SIG-M5 treated with dmso at 0.1 percent for 504 hours (cell line): Measurements from ENCODE around the gene TMUB2.
A peak's percentile ranks its signal among the peaks of the same experiment; 100 is the strongest.
"Not testable (repeated sequence)": the region's sequence is repeated elsewhere in the genome, so short reads cannot be mapped to it uniquely, and the experiment has no call there.

Experiments
- DNase-seq: peaks from one replicate; lab custom pipeline; 2025; ENCODE audit not compliant: unreplicated experiment; lab: John Stamatoyannopoulos, UW

Gene TMUB2

DNA sequence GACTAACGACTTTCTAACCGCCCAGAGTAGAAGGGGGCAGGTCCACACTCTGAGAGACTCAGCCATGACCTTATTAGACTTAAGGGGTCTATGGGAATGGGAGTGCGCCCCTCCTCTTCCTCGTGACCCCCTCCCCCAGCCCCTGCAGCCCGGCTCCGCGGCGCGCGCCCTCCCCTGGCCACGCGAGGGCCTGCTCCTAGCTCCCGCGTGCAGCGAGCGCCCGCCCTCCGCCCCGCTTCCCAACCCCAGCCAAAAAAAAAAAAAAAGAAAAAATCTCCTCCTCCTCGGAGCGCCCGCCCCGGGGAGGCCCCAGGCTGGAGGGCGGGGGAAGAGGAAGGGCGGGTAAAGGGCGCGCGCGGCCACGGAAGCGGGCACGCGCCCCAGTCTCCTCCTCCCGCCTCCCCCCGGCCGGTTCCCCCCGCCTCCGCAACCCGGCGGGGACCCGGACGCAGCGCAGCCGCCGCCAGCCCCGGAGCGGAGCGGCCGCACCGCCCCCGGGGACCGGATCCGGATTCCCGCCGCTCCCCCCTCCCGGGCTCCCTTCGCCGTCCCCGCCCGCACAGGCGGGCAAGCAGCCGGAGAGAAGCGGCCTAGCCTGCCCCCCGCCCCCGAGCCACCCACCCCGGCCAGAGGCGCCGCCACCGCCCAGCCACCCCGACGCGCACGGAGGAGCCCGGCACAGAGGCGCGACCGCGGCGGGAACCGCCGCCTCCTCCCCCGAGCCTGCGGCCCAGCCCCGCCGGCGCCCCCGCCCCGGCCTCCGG, 31.8 kb downstream of the TMUB2 start:
- DNase-seq = peak; percentile 85

- DNase-seq = peak; percentile 54
Measured at GRCh38 chr17:44219108-44219615, 32.4 kb downstream of the TMUB2 start.

DNA sequence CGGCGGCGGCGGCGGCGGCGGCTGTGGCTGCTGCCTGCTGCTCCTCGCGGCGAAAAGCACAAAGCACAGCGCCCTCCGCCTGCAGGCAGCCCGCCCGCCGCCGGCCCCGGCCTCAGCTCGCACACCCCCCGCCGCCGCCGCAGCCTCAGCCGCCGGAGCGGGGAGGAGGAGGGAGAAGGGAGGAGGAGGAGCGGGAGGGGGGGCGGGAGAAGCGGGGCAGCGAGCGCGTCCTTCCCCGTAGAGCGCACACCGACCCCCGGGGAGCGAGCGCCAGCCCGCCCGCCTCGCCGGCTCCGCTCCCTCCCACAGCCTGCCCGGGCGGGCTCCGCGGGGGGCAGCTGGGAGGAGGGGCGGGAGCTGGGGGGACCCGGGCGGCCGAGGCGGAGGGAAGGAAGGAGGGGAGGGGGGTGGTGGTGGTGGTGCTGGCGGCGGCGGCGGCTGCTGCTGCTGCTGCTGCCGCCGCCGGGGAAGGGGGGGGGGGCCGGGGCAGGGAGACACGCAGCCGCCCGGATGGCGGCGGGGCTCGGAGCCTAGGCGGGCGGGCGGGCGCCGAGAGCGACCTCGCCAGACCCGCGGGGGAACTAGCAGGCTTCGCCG, 32.9 kb downstream of the TMUB2 start, which contains the start of gene UBTF:
Gene UBTF, minus strand, starts transcription at position 60 of the 597 bp plus-strand sequence. CDS start 1,446 bp downstream, outside the sequence.
- peak; percentile 78 for DNase-seq

GRCh38 chr17:44220213-44221083, 33.7 kb downstream of the TMUB2 start:
- DNase-seq = peak; percentile 46

DNA sequence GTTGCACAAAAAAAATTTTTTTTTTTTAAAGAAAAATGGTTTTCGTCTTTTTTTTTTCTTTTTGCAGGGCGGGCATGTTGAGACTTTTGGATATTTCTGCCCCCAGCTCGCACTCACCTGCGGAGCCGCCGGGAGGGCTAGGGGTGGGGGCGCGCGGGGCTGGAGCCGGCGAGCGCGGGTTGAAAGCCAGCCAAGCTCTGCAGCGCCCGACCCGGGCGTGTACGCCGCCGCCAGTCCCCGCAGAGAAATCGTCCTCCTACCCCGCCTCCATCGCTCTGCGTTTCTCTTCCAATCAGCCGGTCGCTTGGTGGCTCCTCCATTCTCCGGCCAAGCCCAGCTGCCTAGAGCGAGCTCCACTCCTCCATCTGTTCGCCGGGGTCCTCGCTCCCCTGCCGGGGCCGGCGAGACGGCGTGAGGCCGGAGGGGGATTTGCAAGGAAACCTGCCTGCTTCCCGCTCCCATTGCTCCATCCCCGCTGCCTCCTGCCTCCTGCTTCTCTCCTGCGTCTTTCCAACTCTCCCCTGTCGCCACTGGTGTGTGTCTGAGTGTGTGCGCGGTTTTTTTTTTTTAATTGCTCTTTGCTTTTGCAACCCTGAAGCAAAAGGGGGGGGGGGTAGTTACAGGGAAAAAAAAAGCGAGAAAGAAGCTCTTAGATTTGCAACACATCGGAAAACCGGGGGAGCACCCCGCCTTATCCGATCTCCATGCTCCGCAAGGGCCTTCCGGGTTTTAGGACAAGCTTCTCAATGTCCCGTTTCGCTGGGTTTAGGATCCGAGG, 34.5 kb downstream of the TMUB2 start:
- peak; percentile 81 for DNase-seq

- DNase-seq = no peak
Measured at GRCh38 chr17:44221862-44222111, 35.0 kb downstream of the TMUB2 start.

DNA sequence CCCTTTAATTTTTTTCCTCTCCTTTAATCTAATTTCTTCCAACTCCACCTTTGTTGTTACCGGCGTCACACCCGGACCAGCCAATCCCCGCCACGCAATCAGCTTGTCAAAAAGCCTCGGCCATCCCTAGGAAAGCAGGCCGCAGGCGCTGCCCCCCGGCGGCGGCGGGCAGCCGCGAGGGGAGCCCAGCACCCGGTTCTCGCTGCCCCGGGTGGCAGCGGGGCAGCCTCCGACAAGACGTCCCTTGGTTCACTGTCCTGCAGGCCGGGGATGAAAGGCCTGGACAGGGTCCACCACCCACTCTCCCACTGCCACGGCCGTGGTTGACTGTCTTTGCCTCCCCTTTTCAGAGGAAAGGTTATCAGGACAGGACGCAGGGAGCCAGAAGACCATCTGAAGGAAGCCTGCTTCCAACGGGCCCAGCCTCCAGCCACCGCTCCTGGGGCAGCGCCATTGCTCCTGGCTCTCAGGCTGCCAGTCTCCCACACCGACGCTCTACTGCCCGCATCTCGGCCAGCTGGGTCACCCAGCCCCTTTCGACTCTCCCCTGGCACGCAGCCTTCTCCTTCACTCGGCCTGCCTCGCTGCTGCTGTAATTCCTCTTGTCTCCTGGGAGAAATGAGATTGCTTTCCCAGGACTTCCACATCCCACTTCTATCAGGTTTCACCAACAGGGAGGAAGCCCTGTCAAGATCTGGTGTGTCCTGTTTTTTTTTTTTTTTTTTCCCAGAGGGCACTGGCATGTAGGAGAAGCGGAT, 35.5 kb downstream of the TMUB2 start:
- peak; percentile 41 for DNase-seq

- DNase-seq = no peak
Measured at GRCh38 chr17:44223541-44224071, 36.8 kb downstream of the TMUB2 start.

GRCh38 chr17:44229090-44229489, 42.3 kb downstream of the TMUB2 start:
- no peak for DNase-seq

- DNase-seq = no peak
Measured at GRCh38 chr17:44230140-44230539, 43.4 kb downstream of the TMUB2 start.

DNA sequence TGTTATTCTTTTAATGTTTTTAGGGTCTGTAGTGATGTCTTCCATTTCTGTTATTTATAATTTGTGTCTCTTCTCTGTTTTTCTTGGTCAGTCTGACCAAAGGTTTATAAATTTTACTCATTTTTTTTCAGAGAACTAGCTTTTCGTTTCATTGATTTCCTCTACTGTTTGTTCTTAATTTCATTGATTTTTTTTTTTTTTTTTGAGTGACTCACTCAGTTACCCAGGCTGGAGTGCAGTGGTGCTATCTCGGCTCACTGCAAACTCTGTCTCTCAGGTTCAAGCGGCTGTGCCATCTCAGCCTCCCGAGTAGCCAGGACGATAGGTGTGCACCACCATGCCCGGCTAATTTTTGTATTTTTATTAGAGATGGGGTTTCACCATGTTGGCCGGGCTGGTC, 45.3 kb downstream of the TMUB2 start:
- DNase-seq = no peak

DNA sequence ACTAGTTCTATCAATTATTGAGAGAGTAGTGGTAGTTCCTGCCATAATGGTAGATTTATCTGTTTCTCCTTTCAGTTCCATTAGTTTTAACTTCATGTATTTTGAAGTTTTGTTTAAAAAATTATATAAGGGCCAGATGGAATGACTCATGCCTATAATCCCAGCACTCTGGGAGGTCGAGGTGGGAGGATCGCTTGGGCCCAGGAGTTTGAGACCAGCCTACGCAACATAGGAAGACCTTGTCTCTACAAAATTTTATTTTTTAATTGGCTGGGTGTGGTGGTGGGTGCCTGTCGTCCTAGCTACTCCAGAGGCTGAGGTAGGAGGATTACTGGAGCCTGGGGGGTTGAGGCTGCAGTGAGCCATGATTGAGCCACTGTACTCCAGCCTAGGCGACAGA, 46.8 kb downstream of the TMUB2 start:
- no peak for DNase-seq

- DNase-seq = no peak
Measured at GRCh38 chr17:44235583-44235936, 48.8 kb downstream of the TMUB2 start.

DNA sequence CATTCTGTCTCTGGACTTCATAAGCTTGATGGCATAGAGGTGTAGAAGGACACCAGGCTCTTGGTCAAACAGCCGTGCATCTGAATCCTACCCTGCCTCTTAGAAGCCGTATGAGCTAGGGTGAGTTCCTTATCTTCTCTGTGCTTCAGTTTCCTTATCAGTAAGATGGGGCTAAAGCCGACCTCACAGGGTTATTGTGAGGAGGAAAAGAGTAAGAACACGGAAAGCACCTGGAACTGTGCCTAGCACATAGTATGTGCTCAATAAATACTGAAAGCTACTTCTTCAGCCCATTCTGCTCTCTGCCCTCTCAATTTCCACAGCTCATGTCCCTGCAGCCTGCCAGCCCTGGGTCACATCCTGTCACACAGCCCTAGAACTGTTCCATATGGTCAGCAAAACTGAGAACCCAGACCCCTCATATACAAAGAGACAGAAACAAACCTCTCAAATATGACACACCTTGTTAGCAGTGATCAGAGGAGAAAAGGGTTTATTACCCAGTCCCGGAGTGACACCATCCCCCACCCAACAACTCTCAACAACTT, 49.7 kb downstream of the TMUB2 start:
- no peak for DNase-seq

DNA sequence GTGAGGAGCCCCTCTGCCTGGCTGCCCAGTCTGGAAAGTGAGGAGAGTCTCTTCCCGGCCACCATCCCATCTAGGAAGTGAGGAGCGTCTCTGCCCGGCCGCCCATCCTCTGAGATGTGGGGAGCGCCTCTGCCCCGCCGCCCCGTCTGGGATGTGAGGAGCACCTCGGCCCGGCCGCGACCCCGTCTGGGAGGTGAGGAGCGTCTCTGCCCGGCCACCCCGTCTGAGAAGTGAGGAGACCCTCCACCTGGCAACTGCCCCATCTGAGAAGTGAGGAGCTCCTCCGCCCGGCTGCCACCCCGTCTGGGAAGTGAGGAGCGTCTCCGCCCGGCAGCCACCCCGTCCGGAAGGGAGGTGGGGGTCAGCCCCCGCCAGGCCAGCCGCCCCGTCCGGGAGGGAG, 51.1 kb downstream of the TMUB2 start:
- not testable (repeated sequence) for DNase-seq

DNA sequence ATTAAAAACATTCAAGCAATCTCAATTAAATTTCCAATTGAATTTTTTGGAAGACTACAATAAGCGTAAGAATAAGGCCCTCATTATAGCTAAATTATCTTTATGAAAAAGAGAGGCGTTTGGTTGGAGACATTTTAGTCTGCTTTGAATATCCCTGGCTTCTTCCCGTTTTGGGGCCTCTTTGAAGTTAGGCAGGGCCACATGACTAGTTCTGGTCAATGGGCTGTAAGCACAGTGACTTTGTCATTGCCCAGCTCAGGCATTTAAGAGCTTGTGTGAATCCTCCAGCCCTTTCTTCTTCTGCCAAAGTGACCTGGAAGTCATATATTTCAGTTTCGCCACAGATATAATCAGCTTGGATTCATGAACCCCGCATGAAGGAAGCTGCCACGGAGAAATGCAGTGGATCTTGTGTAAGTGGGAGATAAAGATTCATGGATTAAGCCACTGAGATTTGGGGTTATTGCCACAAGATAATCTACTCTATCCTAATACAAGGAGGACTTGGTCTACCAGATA, 54.4 kb downstream of the TMUB2 start:
- DNase-seq = peak; percentile 17
